CD14-positive monocyte (primary cell): ENCODE data around the gene HS6ST2. TPM values are rescaled to one million over a fixed set of nuclear protein-coding genes. Genes with fewer than 3 reads are reported as not detected.

Experiments used
- DNase-seq, 3 donors: peaks; one replicate each; pipeline ENCODE4 v3.0.0-alpha.2; 2011 to 2022
- H2AFZ ChIP-seq: 2 replicates; pipeline ENCODE4 v1.6.0; 2012; ENCODE audit warnings: mild to moderate bottlenecking, low read depth, low read length, inconsistent platforms; ENCODE audit not compliant: insufficient read depth, poor library complexity, severe bottlenecking
- H3K27ac ChIP-seq, 2 donors: 1 replicate in 1 of 2; 2 replicates in 1 of 2; pipeline ENCODE4 v1.5.1; 2012 to 2013; ENCODE audit warnings: low read length in 2 of 2, control low read depth in 1 of 2, inconsistent platforms in 1 of 2, low read depth in 1 of 2, mild to moderate bottlenecking in 1 of 2
- H3K27me3 ChIP-seq, 2 donors: one replicate each; pipeline versions ENCODE4 v1.6.0 to v1.6.1; 2011 to 2013; ENCODE audit warnings: low read length in 2 of 2; ENCODE audit not compliant: control insufficient read depth in 2 of 2, insufficient read depth in 2 of 2
- H3K36me3 ChIP-seq, 2 donors: replicated peaks in 1 of 2; 1 replicate in 1 of 2; 2 replicates in 1 of 2; pipeline versions ENCODE4 v1.5.1 to v1.6.1; 2012 to 2013; ENCODE audit warnings: low read length in 2 of 2, control low read depth in 1 of 2, inconsistent platforms in 1 of 2, mild to moderate bottlenecking in 1 of 2; ENCODE audit not compliant: insufficient read depth in 2 of 2, control insufficient read depth in 1 of 2
- H3K4me1 ChIP-seq, 2 donors: 1 replicate in 1 of 2; 2 replicates in 1 of 2; pipeline versions ENCODE4 v1.5.1 to v1.6.1; 2012 to 2013; ENCODE audit warnings: low read length in 2 of 2, control low read depth in 1 of 2, inconsistent platforms in 1 of 2, mild to moderate bottlenecking in 1 of 2, moderate library complexity in 1 of 2; ENCODE audit not compliant: insufficient read depth in 2 of 2, control insufficient read depth in 1 of 2
- H3K4me2 ChIP-seq: replicated peaks from 2 replicates; pipeline ENCODE3; 2012; ENCODE audit warnings: low read length, moderate library complexity, mild to moderate bottlenecking; ENCODE audit not compliant: poor library complexity, severe bottlenecking; ENCODE audit errors: extremely low read depth
- H3K4me3 ChIP-seq, 3 experiments: fragments of 200-600 bp in 1 of 3; sonication (generic) in 1 of 3; replicated peaks in 1 of 3; 1 replicate in 2 of 3; 2 replicates in 1 of 3; pipeline ENCODE4 v1.5.1; 2011 to 2013; ENCODE audit warnings: low read length in 3 of 3, mild to moderate bottlenecking in 3 of 3, control low read depth in 2 of 3, low read depth in 2 of 3, inconsistent platforms in 1 of 3, moderate library complexity in 1 of 3
- H3K79me2 ChIP-seq: 2 replicates; pipeline ENCODE4 v1.6.0; 2012; ENCODE audit warnings: mild to moderate bottlenecking, control low read depth, inconsistent platforms, low read length, moderate library complexity; ENCODE audit not compliant: insufficient read depth
- H3K9ac ChIP-seq: 2 replicates; pipeline ENCODE4 v1.6.0; 2017; ENCODE audit warnings: low read length, mild to moderate bottlenecking; ENCODE audit not compliant: insufficient read depth, poor library complexity, severe bottlenecking
- H3K9me3 ChIP-seq, 2 donors: replicated peaks in 1 of 2; 1 replicate in 1 of 2; 2 replicates in 1 of 2; pipeline versions ENCODE4 v1.5.1 to v1.6.1; 2012 to 2013; ENCODE audit warnings: low read length in 2 of 2, control low read depth in 1 of 2; ENCODE audit not compliant: control insufficient read depth in 1 of 2, insufficient read depth in 1 of 2
- H4K20me1 ChIP-seq: 2 replicates; pipeline ENCODE4 v1.6.0; 2012; ENCODE audit warnings: mild to moderate bottlenecking, low read length, control low read depth, moderate library complexity; ENCODE audit not compliant: insufficient read depth
- H3K27ac Mint-ChIP-seq, 7 donors: one replicate each; pipeline ENCODE4 v1.8.0; 2020; ENCODE audit warnings: mild to moderate bottlenecking in 7 of 7, mixed read lengths in 7 of 7, moderate library complexity in 6 of 7, inconsistent platforms in 2 of 7
- H3K27me3 Mint-ChIP-seq, 3 donors: one replicate each; pipeline ENCODE4 v1.8.0; 2021 to 2022; ENCODE audit warnings: low read depth in 3 of 3, mild to moderate bottlenecking in 3 of 3, mixed read lengths in 3 of 3, moderate library complexity in 3 of 3, inconsistent platforms in 1 of 3
- H3K36me3 Mint-ChIP-seq, 2 donors: one replicate each; pipeline ENCODE4 v1.8.0; 2020; ENCODE audit warnings: mixed read lengths in 2 of 2, inconsistent platforms in 1 of 2, mild to moderate bottlenecking in 1 of 2
- H3K4me1 Mint-ChIP-seq: one replicate; pipeline ENCODE4 v1.8.0; 2020; ENCODE audit warnings: mild to moderate bottlenecking, mixed read lengths
- H3K4me3 Mint-ChIP-seq, 2 donors: one replicate each; pipeline ENCODE4 v1.8.0; 2020; ENCODE audit warnings: mild to moderate bottlenecking in 2 of 2, mixed read lengths in 2 of 2, moderate library complexity in 1 of 2
- H3K9me3 Mint-ChIP-seq, 7 donors: one replicate each; pipeline ENCODE4 v1.8.0; 2020 to 2022; ENCODE audit warnings: mixed read lengths in 7 of 7, mild to moderate bottlenecking in 6 of 7, moderate library complexity in 6 of 7, inconsistent platforms in 2 of 7
- WGBS: methylation state at CpG from one replicate; pipeline ENCODE4 v1.1.5; 2013; ENCODE audit warnings: missing lambda C conversion rate; ENCODE audit not compliant: insufficient coverage; 5-methylcytosine and 5-hydroxymethylcytosine counted together
- intact Hi-C, 2 donors: fragments of 100-400 bp; cut with micrococcal nuclease; formaldehyde crosslinking; loops; one replicate each; pipeline versions ENCODE4 v1.15.0 to v1.15.1; 2023
- polyA plus RNA-seq, 3 donors: library from polyadenylated mRNA; depleted of rRNA in 1 of 3; unstranded in 2 of 3; stranded (reverse) in 1 of 3; fragments of 300-500 nt in 2 of 3; fragments of >200 nt in 1 of 3; fragmentation: Illumina TruSeq in 2 of 3; gene quantifications; 1 replicate in 2 of 3; 2 replicates in 1 of 3; pipeline ENCODE4 v1.2.3, GENCODE V29; 2012 to 2021
- TF ChIP-seq, protein P1 (sequence below): fragments of 200-600 bp; IDR thresholded peaks from one replicate; pipeline ENCODE4 v1.8.0; 2022; ENCODE audit warnings: antibody characterized with exemption, mild to moderate bottlenecking

HS6ST2 gene
- polyA plus RNA-seq, 3 donors: not detected

DNA sequence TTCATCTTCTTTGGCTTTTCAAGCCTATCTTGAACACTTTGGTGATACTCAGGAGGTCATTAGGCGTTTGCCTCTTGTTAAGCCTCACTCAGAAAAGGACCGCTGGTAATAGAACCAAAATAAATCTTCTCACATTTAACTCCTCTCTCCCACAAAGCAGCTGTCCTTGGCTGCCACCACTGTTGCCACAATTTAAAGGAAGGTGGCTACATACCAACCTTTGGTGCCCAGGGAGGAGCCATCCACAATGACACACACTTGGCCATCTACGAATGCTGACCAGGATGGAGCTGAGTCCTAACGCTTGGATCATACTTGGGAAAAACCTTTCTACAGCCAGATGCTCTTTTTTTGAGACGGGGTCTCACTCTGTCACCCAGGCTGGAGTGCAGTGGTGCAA lies 210.2 kb downstream of the HS6ST2 start:
- Mint-ChIP-seq H3K4me3 (no peak overlapping the region), H3K27ac (no peak overlapping the region), H3K36me3 (no peaks in the 10 kb centered on the region), H3K9me3 (peaks cover 0 to 4% (median 0%) of the 10 kb centered on the region in 7 donors), H3K4me1 (peaks cover 21% of the 10 kb centered on the region), H3K27me3 (peaks cover 0 to 14% (median 5%) of the 10 kb centered on the region in 3 donors)
- Histone ChIP-seq H3K9me3 (no peaks in the 10 kb centered on the region), H3K27ac (no peak overlapping the region), H3K79me2 (no peaks in the 10 kb centered on the region), H3K36me3 (no peaks in the 10 kb centered on the region), H3K4me1 (peaks cover 0 to 11% of the 10 kb centered on the region in 2 donors), H2AFZ (no peak overlapping the region), H3K4me2 (no peak overlapping the region), H3K4me3 (no peak overlapping the region), H3K9ac (no peak overlapping the region), H4K20me1 (no peaks in the 10 kb centered on the region), H3K27me3 (peaks cover 0 to 7% of the 10 kb centered on the region in 2 donors)
- no CpG with 5 or more reads among the region's 5 CpGs for WGBS
- intact Hi-C loops: no loop called here
- no peak for DNase-seq
- TF ChIP-seq, protein P1, sequence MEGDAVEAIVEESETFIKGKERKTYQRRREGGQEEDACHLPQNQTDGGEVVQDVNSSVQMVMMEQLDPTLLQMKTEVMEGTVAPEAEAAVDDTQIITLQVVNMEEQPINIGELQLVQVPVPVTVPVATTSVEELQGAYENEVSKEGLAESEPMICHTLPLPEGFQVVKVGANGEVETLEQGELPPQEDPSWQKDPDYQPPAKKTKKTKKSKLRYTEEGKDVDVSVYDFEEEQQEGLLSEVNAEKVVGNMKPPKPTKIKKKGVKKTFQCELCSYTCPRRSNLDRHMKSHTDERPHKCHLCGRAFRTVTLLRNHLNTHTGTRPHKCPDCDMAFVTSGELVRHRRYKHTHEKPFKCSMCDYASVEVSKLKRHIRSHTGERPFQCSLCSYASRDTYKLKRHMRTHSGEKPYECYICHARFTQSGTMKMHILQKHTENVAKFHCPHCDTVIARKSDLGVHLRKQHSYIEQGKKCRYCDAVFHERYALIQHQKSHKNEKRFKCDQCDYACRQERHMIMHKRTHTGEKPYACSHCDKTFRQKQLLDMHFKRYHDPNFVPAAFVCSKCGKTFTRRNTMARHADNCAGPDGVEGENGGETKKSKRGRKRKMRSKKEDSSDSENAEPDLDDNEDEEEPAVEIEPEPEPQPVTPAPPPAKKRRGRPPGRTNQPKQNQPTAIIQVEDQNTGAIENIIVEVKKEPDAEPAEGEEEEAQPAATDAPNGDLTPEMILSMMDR: no peak

DNA sequence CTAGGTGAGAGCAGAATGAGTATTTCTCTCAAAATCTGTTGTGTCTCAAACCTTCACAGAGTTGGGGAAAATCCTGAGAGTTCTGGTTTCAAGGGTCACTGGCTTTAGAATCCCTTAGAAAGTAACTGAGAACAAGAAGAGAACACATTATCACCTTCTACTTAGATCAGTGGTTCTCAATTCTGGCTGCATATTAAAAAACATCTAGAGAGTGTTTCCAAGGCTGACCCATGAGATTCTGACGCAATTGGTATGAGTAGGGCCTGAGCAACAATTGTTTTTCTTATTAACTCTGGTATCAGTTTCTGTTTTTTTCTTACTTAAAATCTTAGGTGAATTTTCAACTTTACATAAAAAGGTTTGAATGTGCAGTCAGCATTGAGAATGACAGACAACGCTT lies 212.8 kb downstream of the HS6ST2 start:
- no peak for DNase-seq
- Mint-ChIP-seq H3K36me3 (no peaks in the 10 kb centered on the region), H3K27ac (no peak overlapping the region), H3K4me3 (no peak overlapping the region), H3K27me3 (peaks cover 0 to 8% (median 3%) of the 10 kb centered on the region in 3 donors), H3K9me3 (peaks cover 0 to 4% (median 0%) of the 10 kb centered on the region in 7 donors), H3K4me1 (peaks cover 13% of the 10 kb centered on the region)
- no CpG with 5 or more reads among the region's 2 CpGs for WGBS
- H3K36me3 ChIP-seq: no peaks in the 10 kb centered on the region
- H3K9ac ChIP-seq: no peak overlapping the region
- H3K9me3 ChIP-seq: no peaks in the 10 kb centered on the region
- no peak overlapping the region for H2AFZ ChIP-seq
- intact Hi-C loops: no loop called here
- peaks cover 8 to 14% of the 10 kb centered on the region in 2 donors for H3K4me1 ChIP-seq
- TF ChIP-seq, protein P1: no peak
- H3K79me2 ChIP-seq: no peaks in the 10 kb centered on the region
- H3K4me2 ChIP-seq: no peak overlapping the region
- H3K27me3 ChIP-seq: peaks cover 0 to 7% of the 10 kb centered on the region in 2 donors
- no peaks in the 10 kb centered on the region for H4K20me1 ChIP-seq
- no peak overlapping the region for H3K4me3 ChIP-seq
- no peak overlapping the region for H3K27ac ChIP-seq
